ENCODE data around the gene FOS. TPM values are rescaled to one million over a fixed set of nuclear protein-coding genes. Genes with fewer than 3 reads are reported as not detected.
A peak's percentile ranks its signal among the peaks of the same experiment; 100 is the strongest.
"Not testable (repeated sequence)": the region's sequence is repeated elsewhere in the genome, so short reads cannot be mapped to it uniquely, and the experiment has no call there.

The FOS gene
- total RNA-seq, 2 donors from 2014 or later: 39.1 to 41.7 TPM

- ATAC-seq (replicated peaks in 1 of 2) (peak in 1 of 2 donors; percentile 27), DNase-seq (peak; percentile 78 to 80)
- Mint-ChIP-seq H3K9me3 (no peaks in the 10 kb centered on the region), H3K36me3 (ENCODE audit: insufficient read depth in 2 of 2) (no peaks in the 10 kb centered on the region), H3K4me1 (ENCODE audit: low read depth) (peaks cover 22% of the 10 kb centered on the region), H3K27ac (peak overlapping the region; percentile 43), H3K27me3 (ENCODE audit: low read depth) (no peaks in the 10 kb centered on the region), H3K4me3 (peak overlapping the region; percentile 80 to 94)
Observed at GRCh38 chr14:75295491-75296345, 17.1 kb downstream of the FOS start.

GRCh38 chr14:75297411-75298040 lies 18.9 kb downstream of the FOS start:
- DNase-seq: no peak
- Mint-ChIP-seq H3K27ac (no peak overlapping the region), H3K4me1 (ENCODE audit: low read depth) (peaks cover 40% of the 10 kb centered on the region), H3K9me3 (peaks cover 0 to 6% of the 10 kb centered on the region in 2 donors), H3K36me3 (ENCODE audit: insufficient read depth in 2 of 2) (peaks cover 0 to 4% of the 10 kb centered on the region in 2 donors), H3K27me3 (ENCODE audit: low read depth) (no peaks in the 10 kb centered on the region), H3K4me3 (no peak overlapping the region)
- no peak for ATAC-seq (replicated peaks in 1 of 2)

- Mint-ChIP-seq H3K36me3 (ENCODE audit: insufficient read depth in 2 of 2) (peaks cover 0 to 4% of the 10 kb centered on the region in 2 donors), H3K27me3 (ENCODE audit: low read depth) (no peaks in the 10 kb centered on the region), H3K4me1 (ENCODE audit: low read depth) (peaks cover 39% of the 10 kb centered on the region), H3K27ac (no peak overlapping the region), H3K4me3 (no peak overlapping the region), H3K9me3 (peaks cover 0 to 6% of the 10 kb centered on the region in 2 donors)
- ATAC-seq (replicated peaks in 1 of 2) (no peak), DNase-seq (no peak)
Observed at GRCh38 chr14:75298187-75298965, 19.7 kb downstream of the FOS start.

DNA sequence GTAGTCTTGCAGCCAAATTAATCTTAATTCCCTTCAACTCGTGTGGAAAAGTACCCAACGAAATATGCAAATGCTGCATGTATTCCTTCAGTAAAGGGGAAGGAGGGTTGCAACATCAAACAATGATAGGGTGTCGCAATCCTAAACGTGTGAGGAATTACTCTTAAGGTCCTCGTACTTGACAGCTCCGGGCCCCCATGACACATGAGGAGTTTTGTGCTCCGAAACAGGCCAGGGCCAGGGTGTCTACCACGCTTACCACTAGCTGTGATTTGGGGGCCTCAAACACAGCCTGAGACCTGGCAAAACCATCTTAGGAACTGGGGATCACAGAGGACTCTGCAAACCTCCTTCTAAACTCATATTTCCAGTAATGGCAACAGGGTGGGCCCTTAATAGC lies 20.4 kb downstream of the FOS start:
- Mint-ChIP-seq H3K36me3 (ENCODE audit: insufficient read depth in 2 of 2) (peaks cover 0 to 4% of the 10 kb centered on the region in 2 donors), H3K27ac (no peak overlapping the region), H3K27me3 (ENCODE audit: low read depth) (no peaks in the 10 kb centered on the region), H3K4me3 (no peak overlapping the region), H3K4me1 (ENCODE audit: low read depth) (peaks cover 36% of the 10 kb centered on the region), H3K9me3 (peaks cover 0 to 6% of the 10 kb centered on the region in 2 donors)
- no peak for DNase-seq
- no peak for ATAC-seq (replicated peaks in 1 of 2)

GRCh38 chr14:75299576-75299975 lies 20.9 kb downstream of the FOS start:
- H3K27ac Mint-ChIP-seq: no peak overlapping the region
- H3K9me3 Mint-ChIP-seq: peaks cover 0 to 6% of the 10 kb centered on the region in 2 donors
- H3K4me1 Mint-ChIP-seq (ENCODE audit: low read depth): peaks cover 36% of the 10 kb centered on the region
- H3K4me3 Mint-ChIP-seq: no peak overlapping the region
- ATAC-seq (replicated peaks in 1 of 2): no peak
- no peaks in the 10 kb centered on the region for H3K27me3 Mint-ChIP-seq (ENCODE audit: low read depth)
- H3K36me3 Mint-ChIP-seq (ENCODE audit: insufficient read depth in 2 of 2): peaks cover 0 to 4% of the 10 kb centered on the region in 2 donors
- DNase-seq: no peak

DNA sequence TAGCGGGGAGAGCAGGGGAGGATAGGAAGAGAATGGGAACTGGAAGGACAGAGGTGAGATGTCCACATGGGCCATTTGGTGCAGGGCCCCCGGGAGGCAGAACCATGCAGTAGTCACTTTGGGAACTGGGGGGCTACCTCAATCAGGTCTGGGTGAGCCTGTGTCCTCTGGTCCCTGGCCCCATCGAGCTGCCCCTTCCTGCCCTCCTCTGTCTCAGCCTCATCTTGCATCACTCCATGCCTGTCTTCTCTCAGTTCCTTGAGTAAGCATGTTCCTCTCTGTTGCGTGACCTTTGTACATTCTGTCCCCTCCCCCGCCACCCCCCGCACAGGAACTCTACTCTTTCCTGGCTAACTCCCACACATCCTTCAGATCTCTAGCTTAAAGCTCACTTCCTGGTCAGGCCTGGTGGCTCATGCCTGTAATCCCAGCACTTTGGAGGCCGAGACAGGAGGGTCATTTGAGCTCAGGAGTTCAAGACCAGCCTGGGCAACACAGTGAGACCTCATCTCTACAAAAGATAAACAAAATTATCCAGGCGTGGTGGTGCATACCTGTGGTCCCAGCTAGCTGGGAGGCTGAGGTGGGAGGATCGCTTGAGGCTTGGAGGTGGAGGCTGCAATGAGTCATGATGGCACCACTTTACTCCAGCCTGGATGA lies 23.2 kb downstream of the FOS start:
- Mint-ChIP-seq H3K4me1 (ENCODE audit: low read depth) (peaks cover 23% of the 10 kb centered on the region), H3K36me3 (ENCODE audit: insufficient read depth in 2 of 2) (peaks cover 0 to 4% of the 10 kb centered on the region in 2 donors), H3K27ac (peak overlapping the region; percentile 9), H3K4me3 (peak overlapping the region; percentile 15 to 31), H3K9me3 (peaks cover 0 to 6% of the 10 kb centered on the region in 2 donors), H3K27me3 (ENCODE audit: low read depth) (no peaks in the 10 kb centered on the region)
- ATAC-seq (replicated peaks in 1 of 2) (peak; percentile 66 to 69), DNase-seq (peak; percentile 18 to 29)

GRCh38 chr14:75303381-75303789 lies 24.8 kb downstream of the FOS start:
- peak; percentile 52 to 61 for DNase-seq
- peaks cover 0 to 6% of the 10 kb centered on the region in 2 donors for H3K9me3 Mint-ChIP-seq
- H3K27ac Mint-ChIP-seq: no peak overlapping the region
- no peak overlapping the region for H3K4me3 Mint-ChIP-seq
- peak; percentile 55 to 58 for ATAC-seq (replicated peaks in 1 of 2)
- peaks cover 35% of the 10 kb centered on the region for H3K4me1 Mint-ChIP-seq (ENCODE audit: low read depth)
- H3K27me3 Mint-ChIP-seq (ENCODE audit: low read depth): no peaks in the 10 kb centered on the region
- H3K36me3 Mint-ChIP-seq (ENCODE audit: insufficient read depth in 2 of 2): peaks cover 0 to 4% of the 10 kb centered on the region in 2 donors

DNA sequence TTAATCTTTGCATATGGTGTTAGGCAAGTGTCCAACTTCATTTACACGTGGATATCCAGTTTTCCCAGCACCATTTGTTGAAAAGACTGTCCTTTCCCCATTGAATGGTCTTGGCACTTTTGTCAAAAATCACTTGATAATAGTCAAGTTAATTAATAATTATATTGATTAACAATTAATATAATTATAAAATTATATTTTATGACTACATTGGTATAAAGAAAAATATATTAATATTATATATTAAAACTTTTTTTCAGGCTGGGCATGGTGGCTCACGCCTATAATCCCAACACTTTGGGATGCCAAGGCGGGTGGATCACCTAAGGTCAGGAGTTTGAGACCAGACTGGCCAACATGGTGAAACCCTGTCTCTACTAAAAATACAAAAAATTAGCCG lies 27.8 kb downstream of the FOS start:
- H3K4me3 Mint-ChIP-seq; DNase-seq; H3K27ac Mint-ChIP-seq; H3K36me3 Mint-ChIP-seq (ENCODE audit: insufficient read depth in 2 of 2); ATAC-seq (replicated peaks in 1 of 2); H3K27me3 Mint-ChIP-seq (ENCODE audit: low read depth); H3K9me3 Mint-ChIP-seq: not testable (repeated sequence)
- H3K4me1 Mint-ChIP-seq (ENCODE audit: low read depth): peaks cover 30% of the 10 kb centered on the region

- Mint-ChIP-seq H3K4me1 (ENCODE audit: low read depth) (peaks cover 26% of the 10 kb centered on the region), H3K36me3 (ENCODE audit: insufficient read depth in 2 of 2) (peaks cover 0 to 2% of the 10 kb centered on the region in 2 donors), H3K4me3 (no peak overlapping the region), H3K27ac (no peak overlapping the region), H3K27me3 (ENCODE audit: low read depth) (no peaks in the 10 kb centered on the region), H3K9me3 (no peaks in the 10 kb centered on the region)
- peak; percentile 37 to 43 for DNase-seq
- peak; percentile 75 to 79 for ATAC-seq (replicated peaks in 1 of 2)
Observed at GRCh38 chr14:75306927-75307699, 28.5 kb downstream of the FOS start.

- Mint-ChIP-seq H3K4me3 (no peak overlapping the region), H3K27ac (no peak overlapping the region), H3K9me3 (no peaks in the 10 kb centered on the region), H3K36me3 (ENCODE audit: insufficient read depth in 2 of 2) (no peaks in the 10 kb centered on the region), H3K27me3 (ENCODE audit: low read depth) (no peaks in the 10 kb centered on the region), H3K4me1 (ENCODE audit: low read depth) (peaks cover 22% of the 10 kb centered on the region)
- ATAC-seq (replicated peaks in 1 of 2): peak; percentile 64 to 73
- DNase-seq: peak; percentile 77 to 81
Observed at GRCh38 chr14:75307700-75308379, 29.2 kb downstream of the FOS start.

GRCh38 chr14:75308991-75309390 lies 30.4 kb downstream of the FOS start:
- H3K4me3 Mint-ChIP-seq; H3K9me3 Mint-ChIP-seq; H3K27me3 Mint-ChIP-seq (ENCODE audit: low read depth); DNase-seq; H3K27ac Mint-ChIP-seq; ATAC-seq (replicated peaks in 1 of 2); H3K36me3 Mint-ChIP-seq (ENCODE audit: insufficient read depth in 2 of 2): not testable (repeated sequence)
- peaks cover 17% of the 10 kb centered on the region for H3K4me1 Mint-ChIP-seq (ENCODE audit: low read depth)

All from activated T-cell treated with anti-CD3 and anti-CD28 coated beads, Interleukin-2, amount 50 U/mL, for 72 hours (primary cell).